Kasumi-1 (cell line): ENCODE data around the gene TPSG1.
"Not testable (repeated sequence)": the region's sequence is repeated elsewhere in the genome, so short reads cannot be mapped to it uniquely, and the experiment has no call there.

Source experiments
- DNase-seq, 2 experiments: peaks; one replicate each; lab custom pipeline; 2025; lab: John Stamatoyannopoulos, UW

The TPSG1 gene

DNA sequence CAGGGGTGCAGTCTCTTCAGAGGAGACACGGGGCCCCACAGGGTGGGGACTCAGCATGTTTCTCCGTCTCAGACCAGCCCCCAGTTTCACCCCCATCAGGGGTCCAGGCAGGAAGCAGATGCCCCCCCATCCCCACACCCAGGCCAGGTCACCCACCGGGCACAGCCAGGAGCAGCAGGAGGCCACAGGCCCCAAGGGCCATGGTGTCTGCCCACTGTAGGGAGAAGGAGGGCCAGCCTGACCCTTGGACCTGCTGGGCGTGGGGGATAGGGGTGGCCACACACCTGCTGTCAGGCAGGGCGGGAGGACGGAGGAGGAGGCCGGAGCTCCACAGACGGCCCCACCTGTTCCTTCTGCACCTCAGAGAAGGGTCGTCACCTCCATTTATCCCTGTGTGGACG, at the start of gene TPSG1:
Gene TPSG1, minus strand, starts transcription at position 218 of the 401 bp plus-strand sequence. Its CDS starts 16 bp downstream, at position 202.
- no peak for DNase-seq

DNA sequence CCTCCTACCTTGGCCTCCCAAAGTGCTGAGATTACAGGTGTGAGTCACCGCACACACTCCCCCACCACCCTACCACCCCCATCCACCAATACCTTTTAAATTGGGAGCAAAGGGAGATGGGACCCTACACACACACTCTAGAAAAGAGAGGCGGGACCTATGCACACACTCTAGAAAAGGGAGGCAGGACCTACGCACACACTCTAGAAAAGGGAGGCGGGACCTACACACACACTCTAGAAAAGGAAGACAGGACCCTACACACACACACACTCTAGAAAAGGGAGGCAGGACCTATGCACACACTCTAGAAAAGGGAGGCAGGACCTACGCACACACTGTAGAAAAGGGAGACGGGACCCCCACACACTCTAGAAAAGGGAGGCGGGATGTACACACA, 49.7 kb upstream of the TPSG1 start:
- no peak for DNase-seq

DNA sequence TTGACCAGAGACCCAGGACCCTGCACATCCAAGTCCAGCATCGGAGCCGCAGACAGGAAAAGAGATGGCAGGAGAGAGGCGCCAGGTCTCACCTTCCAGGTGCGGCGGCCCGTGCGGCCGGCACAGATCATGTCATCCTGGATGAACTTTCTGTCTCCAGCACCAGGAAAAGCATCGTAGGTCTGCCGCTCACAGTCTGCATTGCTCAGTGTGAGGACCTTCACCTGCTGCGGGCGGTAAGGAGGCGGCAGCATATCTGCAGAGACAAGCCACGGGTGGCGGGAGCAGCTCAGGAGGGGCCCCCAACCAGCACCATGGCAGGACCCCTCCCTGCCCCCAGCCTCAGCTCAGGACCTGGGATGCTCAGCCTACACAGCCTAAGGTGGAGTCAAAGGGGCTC, 48.7 kb upstream of the TPSG1 start:
- DNase-seq: no peak

DNA sequence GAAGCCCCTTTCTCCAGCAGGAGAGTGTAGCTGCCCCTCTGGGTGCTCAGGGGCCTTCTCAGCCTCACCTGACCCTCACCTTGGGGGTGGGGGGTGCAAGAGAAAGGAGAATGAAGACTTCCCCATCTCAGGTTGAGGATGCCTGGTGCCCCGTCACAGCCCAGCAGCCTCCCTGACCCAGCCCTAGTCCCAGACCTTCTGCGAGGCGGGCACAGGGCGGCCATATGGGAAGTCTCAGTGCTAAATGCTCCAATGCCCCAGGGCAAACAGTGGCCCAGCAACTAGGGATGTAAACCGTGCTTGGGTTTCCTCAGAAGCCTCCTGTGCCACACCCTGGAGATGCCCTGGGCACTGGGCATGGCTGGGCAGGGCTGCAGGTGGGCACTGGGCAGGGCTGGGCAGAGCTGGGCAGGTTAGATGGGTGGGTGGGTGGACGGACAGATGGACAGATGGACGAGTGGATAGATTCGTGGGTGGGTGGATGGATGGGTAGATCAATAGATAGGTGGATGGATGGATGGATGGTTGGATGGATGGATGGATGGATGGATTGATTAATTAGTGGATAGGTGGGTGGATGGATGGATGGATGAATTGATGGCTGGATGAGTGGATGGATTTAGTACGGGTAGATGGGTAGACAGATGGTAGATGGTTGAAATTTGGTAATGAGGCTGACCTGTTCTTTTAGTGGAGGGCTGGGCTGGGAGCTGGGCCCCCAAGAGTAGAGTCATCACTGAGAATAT, 47.6 kb upstream of the TPSG1 start:
- DNase-seq: no peak

DNA sequence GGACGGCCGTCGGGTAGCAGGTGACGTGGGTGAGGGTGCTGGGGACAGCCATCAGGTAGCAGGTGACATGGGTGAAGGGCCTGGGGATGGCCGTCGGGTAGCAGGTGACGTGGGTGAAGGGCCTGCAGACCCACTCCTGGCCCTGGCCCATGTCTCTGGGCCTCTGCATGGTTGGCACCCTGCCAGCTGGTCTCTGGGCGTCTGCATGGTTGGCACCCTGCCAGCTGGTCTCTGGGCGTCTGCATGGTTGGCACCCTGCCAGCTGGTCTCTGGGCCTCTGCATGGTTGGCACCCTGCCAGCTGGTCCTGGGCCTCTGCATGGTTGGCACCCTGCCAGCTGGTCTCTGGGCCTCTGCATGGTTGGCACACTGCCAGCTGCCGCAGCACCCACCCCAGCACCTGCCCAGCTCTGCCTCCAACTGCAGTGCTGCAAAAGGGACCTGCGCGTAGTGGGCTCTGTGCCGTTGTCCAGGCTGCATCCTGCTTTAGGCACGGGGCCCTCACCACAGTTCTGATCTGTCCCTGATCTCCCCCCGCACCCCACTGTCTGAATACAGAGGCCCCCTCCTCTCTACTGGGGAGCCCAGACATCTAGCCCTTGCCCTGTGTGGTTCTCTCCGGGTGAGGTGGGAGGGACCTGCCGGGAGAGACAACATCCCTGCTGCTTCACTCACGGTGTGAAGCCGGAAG, 46.8 kb upstream of the TPSG1 start:
- DNase-seq: not testable (repeated sequence)

DNA sequence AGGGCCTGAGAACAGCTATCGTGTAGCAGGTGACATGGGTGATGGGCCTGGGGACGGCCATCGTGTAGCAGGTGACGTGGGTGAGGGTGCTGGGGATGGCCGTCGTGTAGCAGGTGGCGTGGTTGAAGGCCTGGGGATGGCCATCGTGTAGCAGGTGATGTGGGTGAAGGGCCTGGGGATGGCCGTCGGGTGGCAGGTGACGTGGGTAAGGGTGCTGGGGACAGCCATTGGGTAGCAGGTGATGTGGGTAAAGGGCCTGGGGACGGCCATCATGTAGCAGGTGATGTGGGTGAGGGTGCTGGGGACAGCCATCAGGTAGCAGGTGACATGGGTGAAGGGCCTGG, 46.3 kb upstream of the TPSG1 start:
- DNase-seq: no peak

DNA sequence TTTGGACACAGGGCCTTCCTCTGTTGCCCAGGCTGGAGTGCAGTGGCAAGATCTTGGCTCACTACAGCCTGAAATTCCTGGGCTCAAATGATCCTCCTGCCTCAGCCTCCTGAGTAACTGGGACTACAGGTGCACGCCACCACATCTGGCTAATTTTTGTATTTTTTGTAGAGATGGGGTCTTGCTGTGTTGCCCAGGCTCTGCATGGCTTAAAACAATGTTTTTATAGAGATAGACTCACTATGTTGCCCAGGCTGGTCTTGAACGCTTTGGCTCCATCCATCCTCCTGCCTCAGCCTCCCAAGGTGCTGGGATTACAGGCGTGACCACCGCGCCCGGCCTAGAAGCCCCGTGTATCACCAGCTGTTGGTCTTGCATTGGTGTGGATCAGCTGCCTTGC, 44.4 kb upstream of the TPSG1 start:
- DNase-seq: not testable (repeated sequence)

DNA sequence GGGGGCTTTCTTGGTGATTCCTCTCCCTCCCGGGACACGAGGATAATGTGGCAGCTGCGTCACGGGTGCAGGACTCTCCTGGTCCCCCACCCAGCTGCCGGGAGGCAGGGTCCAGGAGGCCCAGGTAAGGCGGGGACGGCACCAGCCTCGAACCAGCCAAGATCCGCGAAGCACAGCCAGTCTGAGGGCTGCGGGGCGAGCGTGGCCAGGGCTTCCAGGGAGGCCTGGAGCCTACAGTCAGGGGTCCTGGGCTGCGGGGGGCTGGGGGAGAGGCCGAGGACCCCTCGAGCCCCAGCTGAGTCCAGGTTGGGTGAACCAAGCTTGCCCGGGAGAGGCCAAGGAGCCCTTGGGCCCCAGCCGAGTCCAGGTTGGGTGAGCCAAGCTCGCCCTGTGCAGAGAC, 40.8 kb upstream of the TPSG1 start:
- DNase-seq: no peak

DNA sequence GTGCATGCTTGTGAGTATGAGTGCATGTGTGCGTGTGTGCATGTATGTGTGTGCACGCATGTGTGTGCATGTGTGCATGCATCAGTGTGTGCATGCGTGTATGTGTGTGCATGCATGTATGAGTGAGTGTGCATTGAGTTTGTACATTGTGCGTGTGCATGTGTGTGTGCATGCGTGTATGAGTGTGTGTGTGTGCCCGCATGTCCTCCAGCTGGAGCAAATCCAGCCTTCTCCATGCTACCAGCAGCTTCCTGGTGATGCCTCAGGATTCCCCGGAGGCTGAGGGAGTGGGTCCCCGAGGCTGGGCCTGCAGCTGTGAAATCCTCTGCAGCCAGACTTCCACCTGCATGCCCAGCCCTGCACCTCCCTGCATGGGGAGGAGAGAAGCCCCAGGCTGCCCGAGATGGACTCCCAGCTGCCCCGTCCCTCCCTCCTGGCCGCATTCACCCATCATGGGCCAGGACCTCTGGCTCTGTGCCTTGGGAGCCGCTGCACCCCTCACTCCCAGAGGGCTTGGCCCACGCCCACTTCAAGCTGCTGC, 40.1 kb upstream of the TPSG1 start:
- DNase-seq: no peak

DNA sequence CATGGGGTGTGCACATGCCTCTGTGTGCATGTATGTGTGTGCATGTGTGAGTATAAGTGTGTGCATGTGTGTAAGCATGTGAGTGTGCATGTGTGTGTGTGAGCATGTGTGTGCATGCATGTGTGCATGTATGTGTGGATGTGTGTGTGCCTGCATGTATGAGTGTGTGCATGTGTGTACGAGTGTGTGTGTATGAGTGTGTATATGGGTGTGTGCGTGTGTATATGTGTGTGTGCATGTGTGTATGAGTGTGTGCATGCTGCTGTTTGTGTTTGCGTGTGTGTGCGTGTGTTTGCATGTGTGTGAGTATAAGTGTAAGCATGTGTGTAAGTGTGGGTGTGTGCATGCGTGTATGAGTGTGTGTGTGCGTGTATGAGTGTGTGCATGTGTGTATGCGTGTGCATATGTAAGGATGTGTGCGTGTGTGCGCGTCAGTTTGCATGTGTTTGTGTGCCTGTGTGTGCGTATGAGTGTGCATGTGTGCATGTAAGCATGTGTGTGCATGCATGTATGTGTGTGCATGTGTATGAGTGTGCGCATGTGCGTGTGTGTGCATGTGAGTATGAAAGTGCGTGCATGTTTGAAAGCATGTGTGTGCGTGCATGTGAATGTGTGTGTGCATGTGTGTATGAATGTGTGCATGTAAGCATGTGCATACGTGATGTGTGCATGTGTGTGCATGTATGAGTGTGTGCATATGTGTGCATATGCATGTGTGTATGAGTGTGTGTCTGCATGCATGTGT, 39.4 kb upstream of the TPSG1 start:
- no peak for DNase-seq

DNA sequence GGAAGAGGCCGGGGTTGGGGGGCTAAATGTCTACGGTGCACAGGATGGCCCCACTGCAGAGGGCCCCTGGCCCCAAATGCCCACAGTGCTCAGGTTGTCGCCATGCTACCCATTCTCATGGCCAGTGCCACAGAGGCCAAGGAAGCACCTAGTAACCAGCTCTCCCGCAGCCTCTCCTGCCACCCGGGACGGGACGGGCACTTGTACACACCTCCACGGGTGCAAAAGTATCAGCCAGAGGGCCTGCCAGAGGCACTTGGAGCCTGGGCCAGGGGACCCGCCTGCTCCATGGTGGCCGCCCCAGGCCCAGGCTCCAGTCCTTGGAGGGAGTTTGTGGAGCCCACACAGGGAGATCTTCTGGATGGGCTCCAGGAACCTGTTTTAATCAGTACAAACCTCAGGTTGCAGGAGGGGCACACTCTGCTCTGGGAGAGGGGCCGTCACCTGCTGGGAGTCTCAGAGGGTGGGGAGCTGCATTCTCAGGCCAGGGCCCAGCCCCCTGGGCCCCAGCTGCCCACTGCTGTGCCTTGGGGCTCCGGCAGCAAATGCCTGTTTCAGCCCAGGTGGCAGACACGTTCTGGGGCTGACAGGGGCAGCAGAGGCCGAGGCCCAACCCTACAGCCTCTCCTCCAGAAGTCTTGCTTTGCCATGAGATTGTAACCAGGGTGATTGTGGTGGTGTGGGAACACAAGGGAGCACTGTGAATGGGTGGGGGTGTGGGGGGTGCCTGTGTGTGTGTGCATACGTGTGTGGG, 38.7 kb upstream of the TPSG1 start:
- DNase-seq: no peak

DNA sequence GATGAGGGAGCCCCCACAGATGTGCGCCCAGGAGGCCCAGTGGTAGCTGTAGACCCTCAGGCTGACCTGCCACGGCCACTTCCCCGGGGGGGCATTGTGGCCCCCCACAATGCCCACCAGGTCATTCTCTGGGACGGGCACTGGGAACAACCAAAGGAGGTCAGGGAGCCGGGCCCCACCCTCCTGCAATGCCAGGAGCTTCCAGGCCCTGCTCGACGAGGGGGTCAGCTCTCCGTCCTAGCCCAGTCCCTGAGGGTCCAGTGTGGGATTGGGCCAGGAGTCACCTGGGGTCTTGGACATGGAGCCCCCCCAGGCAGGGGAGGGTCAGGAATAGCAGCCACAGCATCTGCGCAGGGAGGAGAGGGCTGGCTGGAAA, 37.8 kb upstream of the TPSG1 start:
- DNase-seq: no peak

DNA sequence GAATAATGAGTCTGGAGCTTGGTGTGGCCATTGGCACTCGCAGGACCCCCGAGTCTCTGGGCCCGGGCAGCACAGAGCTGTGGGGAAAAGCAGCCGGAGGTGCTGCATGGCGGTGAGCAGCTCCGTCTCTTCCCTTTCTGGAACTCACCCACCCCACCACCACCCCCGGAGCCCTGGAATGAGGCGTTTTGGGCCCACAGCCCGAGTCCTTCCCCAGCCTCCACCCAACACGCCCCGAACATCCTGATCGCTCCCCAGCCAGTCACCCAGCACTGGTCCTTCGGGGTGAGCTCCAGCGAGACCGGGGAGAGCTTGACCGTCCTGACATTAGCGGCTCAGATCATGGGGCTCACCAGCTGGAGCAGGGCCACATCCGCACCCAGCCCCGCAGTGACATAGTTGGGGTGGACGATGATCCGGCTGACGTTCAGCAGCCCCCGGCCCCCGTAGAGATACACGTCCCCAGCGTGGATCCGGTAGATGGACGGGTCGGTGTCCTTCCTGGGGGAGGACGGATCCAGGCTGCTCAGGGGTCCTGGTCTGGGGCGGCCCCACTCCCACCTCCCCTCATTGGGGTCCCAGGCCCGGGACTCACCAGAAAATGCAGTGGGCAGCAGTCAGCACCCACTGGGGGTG, 37.3 kb upstream of the TPSG1 start:
- no peak for DNase-seq

DNA sequence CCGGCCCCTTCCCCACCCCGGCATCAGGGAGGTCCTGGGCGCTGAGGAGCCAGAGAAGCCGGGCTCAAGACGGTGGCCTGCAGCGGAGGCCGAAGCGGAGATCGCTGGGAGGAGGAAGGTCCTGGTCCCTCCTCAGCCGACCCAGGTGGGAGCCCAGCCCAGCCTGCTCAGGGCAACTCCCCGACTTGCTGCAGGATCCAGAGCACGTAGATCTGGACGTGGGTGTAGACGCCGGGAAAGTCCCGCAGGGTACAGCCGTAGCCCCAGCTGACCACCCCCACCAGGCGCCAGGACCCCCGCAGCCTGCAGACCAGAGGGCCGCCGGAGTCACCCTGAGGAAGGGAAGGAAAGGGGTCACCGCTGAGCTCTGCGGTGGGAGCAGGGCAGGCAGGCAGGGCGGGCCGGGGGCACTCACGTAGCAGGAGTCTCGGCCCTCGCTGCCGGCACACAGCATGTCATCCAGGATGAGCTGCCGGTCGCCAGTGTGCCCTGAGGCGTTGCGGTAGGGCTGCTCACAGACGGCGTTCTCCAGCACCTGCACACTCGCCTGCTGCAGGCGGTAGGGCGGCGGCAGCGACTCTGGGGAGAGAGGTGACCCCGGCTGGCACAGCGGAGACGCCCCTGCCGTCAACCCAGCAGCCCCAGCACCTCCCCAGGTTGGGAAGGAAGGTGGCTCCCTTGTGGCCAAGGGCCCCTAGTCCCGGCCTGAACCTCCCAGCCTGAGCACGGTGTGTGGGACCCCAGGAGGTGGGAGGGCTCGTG, 36.2 kb upstream of the TPSG1 start:
- no peak for DNase-seq

DNA sequence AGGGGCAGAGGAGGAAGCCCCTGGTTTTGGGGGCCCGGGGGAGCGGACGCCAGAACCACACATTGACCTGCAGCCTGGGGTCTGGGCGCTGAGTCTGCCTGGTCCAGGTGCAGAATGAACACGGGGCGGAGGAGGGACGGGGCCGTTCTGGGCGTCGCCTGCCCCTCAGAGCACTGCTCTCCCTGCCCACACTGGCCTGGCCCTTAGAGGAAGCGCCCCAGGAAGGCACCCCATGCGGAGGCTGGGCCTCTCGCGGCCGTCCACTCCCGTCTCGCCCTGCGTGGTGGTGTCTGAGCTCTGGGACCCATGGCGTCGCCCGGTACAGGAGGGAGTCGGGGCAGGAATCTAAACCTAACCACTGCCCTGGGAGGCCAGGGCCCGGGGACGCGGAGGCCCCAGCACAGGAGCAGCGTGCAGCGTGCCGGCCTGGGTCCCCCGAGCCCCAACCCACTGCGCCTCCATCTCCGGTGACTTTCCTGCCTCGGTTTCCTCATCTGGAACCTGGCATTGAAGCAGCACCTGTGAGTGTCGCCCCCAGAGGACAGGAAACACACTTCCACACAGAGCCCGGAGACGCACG, 35.1 kb upstream of the TPSG1 start:
- DNase-seq: no peak

DNA sequence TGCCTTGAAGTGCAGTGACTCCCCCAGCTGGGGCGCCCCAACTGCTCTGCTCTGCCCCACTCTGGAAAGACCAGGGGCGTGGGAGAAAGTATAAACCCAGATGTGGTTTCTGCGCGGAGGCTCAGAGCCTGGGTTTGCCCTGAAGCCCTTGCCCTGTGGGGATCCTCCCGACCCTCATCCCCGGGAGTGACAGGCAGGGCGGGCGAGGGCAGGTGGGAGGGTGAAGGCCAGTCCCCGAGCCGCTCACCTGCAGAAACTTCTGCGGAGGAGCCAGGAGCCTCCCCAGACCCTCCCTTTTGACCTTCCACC, 34.6 kb upstream of the TPSG1 start:
- no peak for DNase-seq

DNA sequence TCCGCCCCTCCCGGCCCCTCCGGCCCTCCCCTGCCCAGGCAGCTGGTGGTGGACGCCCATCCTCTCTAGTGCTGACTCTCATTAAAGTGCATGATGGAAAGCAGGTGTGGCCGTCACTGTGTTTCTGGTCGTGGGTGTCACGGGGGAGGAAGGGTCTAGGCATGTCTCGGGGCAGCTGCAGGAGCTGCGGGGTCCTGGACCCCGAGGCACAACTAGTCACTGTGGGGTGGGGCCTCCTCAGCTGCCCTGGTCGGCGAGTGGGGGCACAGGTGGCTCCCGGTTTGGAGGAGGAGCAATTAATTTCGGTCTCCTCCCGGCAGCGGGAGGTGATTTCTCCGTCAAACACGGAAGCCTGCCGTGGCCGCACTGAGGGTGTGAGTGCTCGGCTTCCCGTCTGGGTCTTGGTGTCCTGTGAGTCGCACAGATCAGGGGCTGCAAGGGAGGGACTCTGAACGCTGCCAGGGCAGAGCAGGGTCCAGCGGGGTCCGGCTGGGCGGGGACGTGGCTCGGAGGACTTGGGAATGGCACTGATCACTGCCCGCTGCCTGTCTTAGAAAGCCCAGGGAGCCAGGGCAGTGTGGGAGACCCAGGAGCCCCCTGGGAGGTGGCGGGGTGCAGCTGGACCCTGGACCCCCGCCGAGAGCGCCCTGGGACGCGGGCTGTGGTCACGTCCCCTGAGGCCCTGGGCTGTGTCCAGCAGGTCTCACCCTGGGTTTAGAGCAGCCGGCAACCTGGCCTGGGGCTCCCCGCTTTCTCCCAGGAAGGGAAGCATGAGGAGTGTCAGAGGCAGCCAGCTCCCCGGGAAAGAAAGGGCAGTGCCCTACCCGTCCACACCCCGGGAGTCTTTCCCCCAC, 34.1 kb upstream of the TPSG1 start:
- DNase-seq: no peak

DNA sequence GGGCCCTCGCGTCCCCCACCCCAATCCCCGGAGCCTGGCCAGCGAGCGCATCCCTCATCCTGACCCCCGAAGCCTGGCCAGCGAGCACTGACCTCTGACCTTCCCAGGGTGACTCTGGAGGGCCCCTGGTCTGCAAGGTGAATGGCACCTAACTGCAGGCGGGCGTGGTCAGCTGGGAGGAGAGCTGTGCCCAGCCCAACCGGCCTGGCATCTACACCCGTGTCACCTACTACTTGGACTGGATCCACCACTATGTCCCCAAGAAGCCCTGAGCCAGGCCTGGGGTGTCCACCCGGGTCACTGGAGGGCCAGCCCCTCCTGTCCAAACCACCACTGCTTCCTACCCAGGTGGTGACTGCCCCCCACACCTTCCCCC, 33.1 kb upstream of the TPSG1 start:
- no peak for DNase-seq

DNA sequence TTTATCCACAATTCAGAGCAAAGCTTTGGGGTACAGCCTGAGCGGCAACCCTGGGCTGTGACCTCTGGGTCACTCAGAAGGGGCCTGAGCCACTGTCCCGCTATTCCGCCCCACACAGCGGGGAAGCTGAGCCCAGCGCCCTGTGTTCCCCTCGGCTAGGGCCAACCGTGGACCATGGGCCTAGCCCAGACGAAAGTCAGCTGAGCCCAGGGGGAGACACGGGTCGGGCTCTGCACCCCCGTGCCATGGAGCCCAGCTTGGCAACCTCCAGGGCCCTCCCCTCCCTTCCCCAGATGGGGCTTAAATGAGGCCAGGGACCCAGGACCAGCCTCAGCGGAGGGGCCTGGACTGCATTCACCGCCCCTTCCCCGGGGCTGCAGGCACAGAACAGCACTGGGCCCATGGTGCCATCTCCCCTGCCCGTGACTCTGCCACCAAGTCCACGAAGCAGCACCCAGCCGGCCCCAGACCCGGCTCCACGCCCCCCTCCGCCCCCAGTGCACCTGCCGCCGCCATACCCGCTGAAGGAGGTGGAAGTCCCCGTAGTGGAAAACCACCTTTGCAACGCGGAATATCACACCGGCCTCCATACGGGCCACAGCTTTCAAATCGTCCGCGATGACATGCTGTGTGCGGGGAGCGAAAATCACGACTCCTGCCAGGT, 32.6 kb upstream of the TPSG1 start:
- no peak for DNase-seq
